ENCODE data around the gene RBBP8NL. TPM values are rescaled to one million over a fixed set of nuclear protein-coding genes. Genes with fewer than 3 reads are reported as not detected.

RBBP8NL gene
- total and polyA plus RNA-seq, 2 donors (not counting 3 experiments of a cell fraction or from before 2014, with no cell fraction given), result not detected

GRCh38 chr20:62422636-62423325 lies 4.6 kb downstream of the RBBP8NL start:
- H3K27ac ChIP-seq (ENCODE audit: insufficient read depth, low read depth, low read length), result no peak overlapping the region
- no peak overlapping the region for H3K4me3 ChIP-seq (replicated peaks in 1 of 3; ENCODE audit: insufficient read depth in 1 of 3, low read depth in 1 of 3, low read length in 3 of 3)
- H3K4me1 ChIP-seq (ENCODE audit: control insufficient read depth, extremely low read depth, insufficient read depth, low read length), result no peaks in the 10 kb centered on the region
- DNase-seq (ENCODE audit: low read depth, low spot score), result no peak
- intact Hi-C loops (cut with micrococcal nuclease), result no loop called here
- no TSS peak for BruUV-seq (replicated peaks)
- H3K9me1 ChIP-seq (replicated peaks; ENCODE audit: control insufficient read depth, extremely low read depth, insufficient read depth, low read length), result no peaks in the 10 kb centered on the region
- no peaks in the 10 kb centered on the region for H3K36me3 ChIP-seq (ENCODE audit: control insufficient read depth in 2 of 2, extremely low read depth in 1 of 2, insufficient read depth in 2 of 2, low read length in 2 of 2)
- dilution Hi-C loops (cut with MboI; ENCODE audit: extremely low pct_ligation_motif_present, low sequenced_read_pairs), result no loop called here
- POLR2A ChIA-PET, result no interaction called here
- CTCF ChIA-PET, result interaction anchor here (1.2 kb wide), 1 partner anchor 13 kb away, joined by 3 read pairs; no protein-coding TSS in a partner anchor
- H3K27me3 ChIP-seq (ENCODE audit: control insufficient read depth in 2 of 2, insufficient read depth in 2 of 2, low read length in 2 of 2), result no peaks in the 10 kb centered on the region
- no peak for TF ChIP-seq JUN (IDR thresholded peaks at IDR 0.05; ENCODE audit: borderline replicate concordance, insufficient read depth, insufficient read length, low read depth)
- no peak for TF ChIP-seq MYC (IDR thresholded peaks at IDR 0.05; ENCODE audit: low read depth, low read length)
- no peak for TF ChIP-seq GATA2 (IDR thresholded peaks at IDR 0.05; ENCODE audit: insufficient read depth, insufficient read length, low read depth, low read length)
- H3K9me3 ChIP-seq (replicated peaks; ENCODE audit: control insufficient read depth, insufficient read depth, low read length), result no peaks in the 10 kb centered on the region
- no peak overlapping the region for H2AFZ ChIP-seq (ENCODE audit: low read depth, low read length)
- no peaks in the 10 kb centered on the region for H3K79me2 ChIP-seq (ENCODE audit: control insufficient read depth, insufficient read depth, low read length)
- H4K20me1 ChIP-seq (replicated peaks; ENCODE audit: control insufficient read depth, extremely low read depth, insufficient read depth, low read length), result no peaks in the 10 kb centered on the region
- no peak overlapping the region for H3K4me2 ChIP-seq (ENCODE audit: insufficient read depth, low read length)
- no peak overlapping the region for H3K9ac ChIP-seq (replicated peaks; ENCODE audit: extremely low read depth, insufficient read depth, low read length)
- no peak for FAIRE-seq

DNA sequence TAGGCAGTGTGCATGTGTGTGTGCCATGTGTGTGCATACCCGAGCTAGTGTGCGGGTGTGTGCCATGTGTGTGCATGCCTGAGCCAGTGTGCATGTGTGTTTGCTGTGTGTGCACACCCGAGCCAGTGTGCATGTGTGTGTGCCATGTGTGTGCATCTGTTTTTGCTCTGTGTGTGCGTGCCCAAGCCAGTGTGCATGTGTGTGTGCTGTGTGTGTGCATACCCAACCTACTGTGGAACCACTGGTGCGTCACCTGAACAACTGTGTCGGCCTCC lies 5.7 kb downstream of the RBBP8NL start:
- no peaks in the 10 kb centered on the region for H3K27me3 ChIP-seq (ENCODE audit: control insufficient read depth in 2 of 2, insufficient read depth in 2 of 2, low read length in 2 of 2)
- H3K4me3 ChIP-seq (replicated peaks in 1 of 3; ENCODE audit: insufficient read depth in 1 of 3, low read depth in 1 of 3, low read length in 3 of 3), result no peak overlapping the region
- ChIA-PET POLR2A (no interaction called here), CTCF (no interaction called here)
- H3K79me2 ChIP-seq (ENCODE audit: control insufficient read depth, insufficient read depth, low read length), result no peaks in the 10 kb centered on the region
- no peaks in the 10 kb centered on the region for H3K4me1 ChIP-seq (ENCODE audit: control insufficient read depth, extremely low read depth, insufficient read depth, low read length)
- H3K36me3 ChIP-seq (ENCODE audit: control insufficient read depth in 2 of 2, extremely low read depth in 1 of 2, insufficient read depth in 2 of 2, low read length in 2 of 2), result no peaks in the 10 kb centered on the region
- no peak overlapping the region for H2AFZ ChIP-seq (ENCODE audit: low read depth, low read length)
- no TSS peak for BruUV-seq (replicated peaks)
- dilution Hi-C loops (cut with MboI; ENCODE audit: extremely low pct_ligation_motif_present, low sequenced_read_pairs) (no loop called here), intact Hi-C loops (cut with micrococcal nuclease) (no loop called here)
- DNase-seq (ENCODE audit: low read depth, low spot score), result no peak
- H4K20me1 ChIP-seq (replicated peaks; ENCODE audit: control insufficient read depth, extremely low read depth, insufficient read depth, low read length), result no peaks in the 10 kb centered on the region
- TF ChIP-seq EZH2 (IDR thresholded peaks at IDR 0.05; ENCODE audit: borderline replicate concordance, low read depth, low read length, severe bottlenecking) (no peak), FOS (IDR thresholded peaks at IDR 0.05; ENCODE audit: borderline replicate concordance, insufficient read depth, low read length) (no peak), POLR2A (IDR thresholded peaks at IDR 0.05; ENCODE audit: low read depth, low read length) (no peak), MAX (IDR thresholded peaks at IDR 0.05; ENCODE audit: insufficient read depth, insufficient read length) (no peak), GATA2 (IDR thresholded peaks at IDR 0.05; ENCODE audit: insufficient read depth, insufficient read length, low read depth, low read length) (no peak), MYC (IDR thresholded peaks at IDR 0.05; ENCODE audit: low read depth, low read length) (no peak), POLR2AphosphoS5 (IDR thresholded peaks at IDR 0.05; ENCODE audit: insufficient read depth, low read depth, low read length) (no peak), JUN (IDR thresholded peaks at IDR 0.05; ENCODE audit: borderline replicate concordance, insufficient read depth, insufficient read length, low read depth) (no peak)
- TF ChIP-seq, protein P1, sequence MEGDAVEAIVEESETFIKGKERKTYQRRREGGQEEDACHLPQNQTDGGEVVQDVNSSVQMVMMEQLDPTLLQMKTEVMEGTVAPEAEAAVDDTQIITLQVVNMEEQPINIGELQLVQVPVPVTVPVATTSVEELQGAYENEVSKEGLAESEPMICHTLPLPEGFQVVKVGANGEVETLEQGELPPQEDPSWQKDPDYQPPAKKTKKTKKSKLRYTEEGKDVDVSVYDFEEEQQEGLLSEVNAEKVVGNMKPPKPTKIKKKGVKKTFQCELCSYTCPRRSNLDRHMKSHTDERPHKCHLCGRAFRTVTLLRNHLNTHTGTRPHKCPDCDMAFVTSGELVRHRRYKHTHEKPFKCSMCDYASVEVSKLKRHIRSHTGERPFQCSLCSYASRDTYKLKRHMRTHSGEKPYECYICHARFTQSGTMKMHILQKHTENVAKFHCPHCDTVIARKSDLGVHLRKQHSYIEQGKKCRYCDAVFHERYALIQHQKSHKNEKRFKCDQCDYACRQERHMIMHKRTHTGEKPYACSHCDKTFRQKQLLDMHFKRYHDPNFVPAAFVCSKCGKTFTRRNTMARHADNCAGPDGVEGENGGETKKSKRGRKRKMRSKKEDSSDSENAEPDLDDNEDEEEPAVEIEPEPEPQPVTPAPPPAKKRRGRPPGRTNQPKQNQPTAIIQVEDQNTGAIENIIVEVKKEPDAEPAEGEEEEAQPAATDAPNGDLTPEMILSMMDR (IDR thresholded peaks at IDR 0.05; ENCODE audit: extremely low read depth in 1 of 2, insufficient read depth in 1 of 2, low read depth in 1 of 2, low read length in 2 of 2), result no peak
- H3K9me1 ChIP-seq (replicated peaks; ENCODE audit: control insufficient read depth, extremely low read depth, insufficient read depth, low read length), result no peaks in the 10 kb centered on the region
- no peak overlapping the region for H3K27ac ChIP-seq (ENCODE audit: insufficient read depth, low read depth, low read length)
- no peak overlapping the region for H3K4me2 ChIP-seq (ENCODE audit: insufficient read depth, low read length)
- H3K9ac ChIP-seq (replicated peaks; ENCODE audit: extremely low read depth, insufficient read depth, low read length), result no peak overlapping the region
- H3K9me3 ChIP-seq (replicated peaks; ENCODE audit: control insufficient read depth, insufficient read depth, low read length), result no peaks in the 10 kb centered on the region
- FAIRE-seq, result no peak
